ENCODE measurements around the gene AP1AR. TPM values are rescaled to one million over a fixed set of nuclear protein-coding genes. Genes with fewer than 3 reads are reported as not detected.

AP1AR gene
- total and polyA plus RNA-seq, 2 of the 8 experiments (the other 6 are each of a cell fraction or from before 2014, with no cell fraction given), result 5.3 to 27.7 TPM

- Histone ChIP-seq H2BK5ac (ENCODE audit: low read depth, low read length) (no peak overlapping the region), H3K79me1 (ENCODE audit: low read depth, low read length) (no peaks in the 10 kb centered on the region), H4K5ac (ENCODE audit: insufficient read length, low read depth, low read length) (no peak overlapping the region), H2AFZ (ENCODE audit: low read length) (no peak overlapping the region), H3K4me1 (replicated peaks in 1 of 4; ENCODE audit: control insufficient read depth in 3 of 4, insufficient read depth in 4 of 4, low read length in 3 of 4) (peaks cover 2 to 11% (median 5%) of the 10 kb centered on the region in 4 experiments; a peak in 5 of 7 replicates), H4K91ac (replicated peaks; ENCODE audit: insufficient read length, low read length) (no peak overlapping the region), H3K14ac (ENCODE audit: insufficient read length) (no peak overlapping the region), H3K23me2 (ENCODE audit: low read depth, low read length) (no peaks in the 10 kb centered on the region), H3K27me3 (replicated peaks in 1 of 4; ENCODE audit: control insufficient read depth in 3 of 4, extremely low read depth in 1 of 4, insufficient read depth in 3 of 4, low read length in 3 of 4) (no peaks in the 10 kb centered on the region), H3K36me3 (ENCODE audit: control insufficient read depth in 2 of 4, insufficient read depth in 4 of 4, low read length in 3 of 4) (no peaks in the 10 kb centered on the region; a peak in 2 of 8 replicates), H3K4me2 (ENCODE audit: insufficient read depth in 1 of 2, low read depth in 2 of 2, low read length in 2 of 2) (no peak overlapping the region), H2BK12ac (ENCODE audit: low read depth, low read length) (no peak overlapping the region), H3K4me3 (ENCODE audit: extremely low read depth in 1 of 4, insufficient read depth in 2 of 4, low read depth in 3 of 4, low read length in 4 of 4) (no peak overlapping the region), H3K9me3 (ENCODE audit: insufficient read depth in 2 of 2, low read depth in 1 of 2, low read length in 1 of 2) (no peaks in the 10 kb centered on the region), H3K79me2 (ENCODE audit: control insufficient read depth in 1 of 2, insufficient read depth in 2 of 2, low read length in 2 of 2) (no peaks in the 10 kb centered on the region), H4K8ac (ENCODE audit: extremely low read depth, insufficient read depth, low read length) (no peak overlapping the region), H4K20me1 (replicated peaks in 1 of 2; ENCODE audit: control insufficient read depth in 1 of 2, insufficient read depth in 2 of 2, low read length in 2 of 2) (no peaks in the 10 kb centered on the region), H3K27ac (ENCODE audit: low read depth, low read length) (no peak overlapping the region), H2BK20ac (ENCODE audit: low read length) (no peak overlapping the region), H3K18ac (ENCODE audit: extremely low read depth, low read length) (no peak overlapping the region), H2BK15ac (ENCODE audit: low read length) (no peak overlapping the region), H3K4ac (replicated peaks; ENCODE audit: insufficient read length, low read depth, low read length) (no peak overlapping the region), H2BK120ac (replicated peaks; ENCODE audit: low read depth, low read length) (no peak overlapping the region), H3K23ac (ENCODE audit: insufficient read length) (no peak overlapping the region), H2AK5ac (ENCODE audit: low read depth, low read length) (no peak overlapping the region), H3K56ac (replicated peaks; ENCODE audit: insufficient read length, low read depth, low read length) (no peak overlapping the region), H3K9ac (replicated peaks in 1 of 4; ENCODE audit: extremely low read depth in 1 of 4, low read depth in 3 of 4, low read length in 3 of 4) (no peak overlapping the region)
- POLR2A ChIA-PET (ENCODE audit: partially characterized antibody), result interaction anchor here (0.6 to 1.8 kb wide), 3 partner anchors 8 to 206 kb away, joined by 4 to 5 read pairs (median 5); partner anchors contain the start of gene TIFA
- CTCF ChIA-PET (ENCODE audit: partially characterized antibody), result interaction anchor here (0.7 to 1.5 kb wide), 4 partner anchors 8 to 175 kb away, joined by 3 to 6 read pairs (median 3); no protein-coding TSS in a partner anchor
- FAIRE-seq (no peak), DNase-seq (ENCODE audit: low read depth in 1 of 2, low spot score in 2 of 2) (no peak)
- 82% methylated on average over 4 of the region's 4 CpGs; no CpG with 5 or more reads in 1 of the 2 experiments for WGBS, 2 experiments (ENCODE audit: extremely low coverage in 1 of 2, insufficient coverage in 1 of 2, insufficient read length in 1 of 2, insufficient replicate concordance in 2 of 2, low coverage in 1 of 2, low lambda C conversion rate in 2 of 2, missing lambda C conversion rate in 1 of 2)
- TF ChIP-seq NANOG (IDR thresholded peaks at IDR 0.05; ENCODE audit: insufficient read depth, low read depth, low read length, poor library complexity, severe bottlenecking), result no peak
- TF ChIP-seq BACH1 (IDR thresholded peaks at IDR 0.05; ENCODE audit: low read length), result no peak
- no peak for TF ChIP-seq SIRT6 (IDR thresholded peaks at IDR 0.05; ENCODE audit: low read length)
- TF ChIP-seq GABPA (IDR thresholded peaks at IDR 0.05; ENCODE audit: borderline replicate concordance, insufficient read depth, low read length), result no peak
- TF ChIP-seq SIN3A (conservative IDR thresholded peaks at IDR 0.05 in 1 of 2, IDR thresholded peaks at IDR 0.05 in 1 of 2; ENCODE audit: low read depth in 1 of 2, low read length in 2 of 2), result no peak
- TF ChIP-seq KDM4A (IDR thresholded peaks at IDR 0.05; ENCODE audit: low read depth, low read length, severe bottlenecking), result no peak
- TF ChIP-seq CTBP2 (IDR thresholded peaks at IDR 0.05; ENCODE audit: borderline replicate concordance, insufficient read depth, insufficient read length, low read length), result no peak
- no peak for TF ChIP-seq HDAC2 (IDR thresholded peaks at IDR 0.05; ENCODE audit: borderline replicate concordance in 1 of 2, low read depth in 2 of 2, low read length in 2 of 2)
- TF ChIP-seq, protein P1, sequence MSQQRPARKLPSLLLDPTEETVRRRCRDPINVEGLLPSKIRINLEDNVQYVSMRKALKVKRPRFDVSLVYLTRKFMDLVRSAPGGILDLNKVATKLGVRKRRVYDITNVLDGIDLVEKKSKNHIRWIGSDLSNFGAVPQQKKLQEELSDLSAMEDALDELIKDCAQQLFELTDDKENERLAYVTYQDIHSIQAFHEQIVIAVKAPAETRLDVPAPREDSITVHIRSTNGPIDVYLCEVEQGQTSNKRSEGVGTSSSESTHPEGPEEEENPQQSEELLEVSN (IDR thresholded peaks at IDR 0.05), result no peak
Observed at GRCh38 chr4:112274959-112275358, 43.4 kb downstream of the AP1AR start.
